BE2C (cell line): Measurements from ENCODE around the gene PNMA1. TPM values are rescaled to one million over a fixed set of nuclear protein-coding genes. Genes with fewer than 3 reads are reported as not detected.

Experiments used
- DNase-seq: peaks from one replicate; pipeline ENCODE4 v3.0.0-alpha.2; 2020
- H3K27me3 ChIP-seq: fragments of 250-450 bp; sonication (Bioruptor Pico); 2 replicates; pipeline ENCODE4 v1.5.1; 2020; ENCODE audit warnings: mild to moderate bottlenecking
- H3K36me3 ChIP-seq: fragments of 250-450 bp; sonication (Bioruptor Pico); 2 replicates; pipeline ENCODE4 v1.5.1; 2020; ENCODE audit warnings: mild to moderate bottlenecking
- H3K4me1 ChIP-seq: fragments of 250-450 bp; sonication (Bioruptor Pico); 2 replicates; pipeline ENCODE4 v1.5.1; 2020
- H3K4me3 ChIP-seq: 2 replicates; pipeline ENCODE4 v1.5.1; 2011; ENCODE audit warnings: low read depth, low read length
- H3K9me3 ChIP-seq: fragments of 250-450 bp; sonication (Bioruptor Pico); 2 replicates; pipeline ENCODE4 v1.5.1; 2020
- CTCF ChIP-seq: IDR thresholded peaks from 2 replicates; pipeline ENCODE4 v1.5.1; 2012; ENCODE audit warnings: mild to moderate bottlenecking, low read depth, low read length
- polyA plus RNA-seq: library from polyadenylated mRNA; unstranded; fragments of >200 nt; gene quantifications from one replicate; pipeline ENCODE4 v1.2.1, GENCODE V29; 2012; ENCODE audit warnings: low read depth, missing spikeins; ENCODE audit not compliant: insufficient read length, insufficient read depth

PNMA1 gene
- polyA plus RNA-seq = 93.5 TPM

- TF ChIP-seq CTCF = no peak
- H3K27me3 ChIP-seq = no peaks in the 10 kb centered on the region
- H3K9me3 ChIP-seq = no peaks in the 10 kb centered on the region
- DNase-seq = peak; percentile 95
- H3K4me3 ChIP-seq = peak within 1 kb of the TSS; percentile 82
- H3K36me3 ChIP-seq = peaks cover 21% of the 10 kb centered on the region
- H3K4me1 ChIP-seq = peaks cover 15% of the 10 kb centered on the region
These were observed at the start of gene PNMA1 for GRCh38 chr14:73713803-73714655. TSS of gene PNMA1 (minus strand) at chr14:73714384. CDS start at chr14:73713639, 745 bp downstream.

GRCh38 chr14:73763396-73763795 is 49.2 kb upstream of the PNMA1 start:
- Histone ChIP-seq H3K27me3 (no peaks in the 10 kb centered on the region), H3K9me3 (no peaks in the 10 kb centered on the region), H3K36me3 (no peaks in the 10 kb centered on the region), H3K4me3 (no peak overlapping the region), H3K4me1 (peaks cover 35% of the 10 kb centered on the region)
- DNase-seq = no peak
- no peak for TF ChIP-seq CTCF

- no peak for DNase-seq
- H3K27me3 ChIP-seq = no peaks in the 10 kb centered on the region
These were observed 48.2 kb upstream of the PNMA1 start for GRCh38 chr14:73762375-73762822.

GRCh38 chr14:73761618-73762355 is 47.6 kb upstream of the PNMA1 start:
- DNase-seq = peak; percentile 45
- H3K4me3 ChIP-seq = no peak overlapping the region
- H3K9me3 ChIP-seq = no peaks in the 10 kb centered on the region
- no peak for TF ChIP-seq CTCF
- no peaks in the 10 kb centered on the region for H3K27me3 ChIP-seq
- H3K4me1 ChIP-seq = peaks cover 43% of the 10 kb centered on the region
- no peaks in the 10 kb centered on the region for H3K36me3 ChIP-seq

More at GRCh38 chr14:73762375-73762822, 48.2 kb upstream of the PNMA1 start:
- TF ChIP-seq CTCF = no peak
- Histone ChIP-seq H3K4me1 (peaks cover 40% of the 10 kb centered on the region), H3K9me3 (no peaks in the 10 kb centered on the region), H3K36me3 (no peaks in the 10 kb centered on the region), H3K4me3 (no peak overlapping the region)

GRCh38 chr14:73760598-73761586 is 46.7 kb upstream of the PNMA1 start:
- peaks cover 49% of the 10 kb centered on the region for H3K4me1 ChIP-seq
- H3K9me3 ChIP-seq = no peaks in the 10 kb centered on the region
- no peak for DNase-seq
- H3K36me3 ChIP-seq = no peaks in the 10 kb centered on the region
- H3K27me3 ChIP-seq = no peaks in the 10 kb centered on the region
- H3K4me3 ChIP-seq = peak overlapping the region; percentile 85
- no peak for TF ChIP-seq CTCF
